NCI-H446 treated with DMSO at 0.1 percent for 48 hours (cell line): ENCODE data around the gene TTC27.
A peak's percentile ranks its signal among the peaks of the same experiment; 100 is the strongest.

ENCODE experiments used
- DNase-seq: peaks from one replicate; lab custom pipeline; 2025; lab: John Stamatoyannopoulos, UW

TTC27 gene

DNA sequence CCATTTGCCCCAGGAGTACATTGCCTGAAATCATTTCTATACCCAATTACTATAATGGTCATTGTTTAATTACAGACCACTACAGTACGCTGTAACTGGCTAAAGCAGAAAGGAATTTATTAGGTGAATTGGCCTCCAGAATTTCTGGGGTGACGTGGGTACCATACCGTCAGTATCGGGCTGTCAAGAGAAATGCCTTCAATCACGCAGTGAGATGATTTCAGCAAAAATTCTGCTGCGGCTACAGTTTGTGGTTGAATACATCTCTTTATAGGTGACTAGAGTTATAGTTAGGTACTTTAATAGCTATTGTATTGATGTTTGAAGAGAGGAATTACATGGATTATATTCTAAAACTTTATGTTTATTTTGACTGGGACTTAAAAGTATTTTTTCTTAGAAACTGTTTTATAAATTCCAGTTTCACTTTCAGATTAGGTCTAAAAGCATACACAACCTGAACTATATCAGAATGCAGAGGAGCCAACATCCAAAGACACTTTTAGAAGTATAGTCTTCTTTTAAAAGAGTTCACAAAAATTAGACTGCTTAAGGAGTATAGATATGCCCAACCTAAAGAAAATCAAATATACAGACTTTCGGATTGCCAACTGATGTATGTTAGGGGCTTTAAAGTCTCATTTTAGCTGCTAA lies 128.4 kb downstream of the TTC27 start:
- DNase-seq, result no peak

DNA sequence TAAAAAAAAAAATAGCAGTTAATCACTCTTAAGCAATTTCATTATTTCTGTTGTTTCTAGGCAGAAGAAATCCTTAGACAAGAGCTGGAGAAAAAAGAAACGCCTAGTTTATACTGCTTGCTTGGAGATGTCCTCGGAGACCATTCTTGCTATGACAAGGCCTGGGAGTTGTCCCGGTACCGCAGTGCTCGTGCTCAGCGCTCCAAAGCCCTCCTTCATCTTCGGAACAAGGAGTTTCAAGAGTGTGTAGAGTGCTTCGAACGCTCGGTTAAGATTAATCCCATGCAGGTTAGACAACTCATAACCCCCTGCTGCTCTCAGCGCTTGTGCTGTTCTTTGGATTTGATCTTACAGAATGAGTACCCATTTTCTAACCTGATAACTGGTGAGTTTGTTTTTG lies 130.4 kb downstream of the TTC27 start:
- DNase-seq, result no peak

DNA sequence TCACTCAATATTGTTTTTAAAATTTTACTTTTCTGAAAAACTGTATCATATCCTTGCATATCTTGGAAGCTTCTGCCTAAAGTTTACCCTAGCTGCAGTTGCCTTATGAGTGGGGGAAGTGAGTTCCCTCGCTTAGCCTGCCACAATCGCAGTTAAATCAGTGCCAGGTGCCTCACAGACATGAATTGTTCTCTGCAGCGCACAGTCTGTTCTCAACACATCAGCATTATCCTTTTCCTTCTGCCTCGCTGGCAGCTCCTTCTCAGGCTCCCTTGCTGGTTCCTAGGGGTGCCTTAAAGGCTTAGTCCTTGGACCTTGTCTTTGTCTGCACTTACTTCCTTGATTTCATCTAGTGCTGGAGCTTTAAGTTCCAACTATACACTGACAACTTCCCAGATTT lies 132.8 kb downstream of the TTC27 start:
- no peak for DNase-seq

DNA sequence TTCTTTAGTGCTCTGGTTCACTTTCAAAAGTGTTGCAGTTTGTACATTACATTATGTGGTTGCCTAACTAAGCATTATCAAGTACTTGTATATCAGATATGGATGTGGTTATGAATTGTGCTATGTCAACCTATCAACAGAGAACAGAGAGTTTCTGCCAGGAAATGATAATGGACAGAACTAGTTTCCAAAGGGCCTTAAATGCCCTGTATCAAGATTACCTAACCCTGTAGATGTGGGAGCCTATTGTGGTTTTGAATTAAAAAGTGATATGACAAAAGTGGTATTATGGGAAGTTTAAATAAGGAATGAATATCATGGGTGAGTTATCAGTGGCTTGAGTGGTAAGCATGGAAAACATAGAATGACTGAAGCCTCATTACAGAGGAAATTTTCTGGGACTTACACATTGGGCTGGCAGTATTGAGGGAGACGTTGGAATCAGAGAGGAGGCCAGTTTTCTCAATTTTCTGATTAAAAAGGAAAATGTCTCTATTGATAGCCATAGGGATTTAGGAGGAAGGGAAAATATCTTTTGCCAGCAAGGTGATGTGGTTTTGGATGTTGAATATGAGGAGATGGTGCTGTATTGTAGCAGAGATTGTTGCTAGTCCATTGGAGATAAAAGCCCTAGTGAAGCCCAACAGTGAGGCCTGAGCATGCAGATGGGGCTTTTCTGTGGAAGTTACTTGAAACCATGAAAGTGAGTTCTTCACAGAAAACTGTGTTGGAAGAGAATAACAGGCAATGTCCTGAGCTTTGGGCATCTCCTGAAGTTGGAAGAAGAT lies 140.7 kb downstream of the TTC27 start:
- no peak for DNase-seq

DNA sequence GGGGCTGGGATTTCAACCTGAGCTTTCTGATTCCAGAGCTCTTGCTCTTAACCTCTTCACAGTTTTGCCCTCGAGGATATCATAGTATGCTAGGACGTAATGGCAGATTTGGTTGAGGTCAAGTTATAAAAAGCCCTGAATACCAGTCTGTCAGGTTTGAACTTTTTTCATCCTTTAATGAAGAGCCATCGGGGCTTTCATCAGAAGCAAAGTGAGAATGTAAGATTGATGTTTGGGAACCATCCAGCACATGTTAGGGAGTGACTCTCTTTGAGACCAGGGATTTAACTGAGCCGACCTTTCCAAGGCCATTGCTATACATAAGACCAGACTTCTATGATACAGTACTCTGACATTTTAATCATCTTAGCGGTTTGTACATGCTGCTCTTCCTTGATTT lies 142.5 kb downstream of the TTC27 start:
- no peak for DNase-seq

DNA sequence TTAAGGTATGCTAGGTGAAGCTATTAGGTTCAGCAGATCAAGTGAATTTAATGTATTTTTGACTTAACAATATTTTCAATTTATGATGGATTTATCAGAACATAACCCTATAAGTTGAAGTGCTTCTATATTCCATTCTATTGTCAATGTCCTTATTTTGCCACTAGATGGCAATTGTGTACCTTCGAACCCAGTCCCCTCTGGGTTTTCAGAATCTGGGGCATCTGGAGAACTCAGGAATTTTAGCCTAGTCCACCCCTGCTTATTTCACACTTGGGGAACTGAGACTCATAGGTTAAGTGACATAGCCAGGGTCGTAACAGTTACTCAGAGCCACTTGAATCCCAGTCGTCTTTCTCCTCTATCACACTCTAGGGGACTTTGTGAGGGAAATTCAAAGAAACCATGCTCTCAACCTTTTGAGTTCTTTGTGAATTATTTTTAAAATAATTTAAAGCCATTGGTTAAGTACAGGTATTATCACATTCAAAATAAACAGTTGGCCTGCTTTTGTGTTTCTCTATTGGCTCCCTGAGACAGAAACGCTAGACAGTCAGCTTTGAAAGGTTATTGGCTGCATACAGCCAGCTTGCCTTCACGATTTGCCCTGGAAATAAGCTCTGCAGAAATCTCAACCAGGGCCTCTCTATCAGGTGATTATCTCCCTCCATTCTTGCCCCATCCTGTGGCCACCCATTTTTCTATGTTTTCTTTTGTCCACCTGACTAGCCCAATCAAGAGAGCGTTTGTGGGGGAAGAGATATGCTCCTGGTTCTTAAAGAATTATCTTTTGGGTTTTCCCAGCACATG lies 145.0 kb downstream of the TTC27 start:
- peak; percentile 25 for DNase-seq

DNA sequence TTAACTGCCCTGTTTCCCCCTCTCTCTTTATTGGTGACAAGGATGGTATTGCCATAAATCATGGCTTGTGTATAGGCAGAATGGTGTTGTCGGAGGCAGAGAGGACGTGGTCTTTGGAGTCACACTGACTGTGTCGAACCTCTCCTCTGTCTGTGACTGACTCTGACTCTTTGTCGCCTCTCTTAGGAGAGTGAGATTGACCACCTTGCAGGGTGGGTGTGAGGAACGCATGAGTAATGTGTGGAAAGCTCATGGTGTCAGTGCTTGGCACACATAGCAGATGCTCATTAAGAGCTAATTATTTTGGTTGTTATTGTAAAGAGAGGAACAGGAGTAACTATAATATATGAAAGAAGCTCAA lies 145.6 kb downstream of the TTC27 start:
- no peak for DNase-seq

DNA sequence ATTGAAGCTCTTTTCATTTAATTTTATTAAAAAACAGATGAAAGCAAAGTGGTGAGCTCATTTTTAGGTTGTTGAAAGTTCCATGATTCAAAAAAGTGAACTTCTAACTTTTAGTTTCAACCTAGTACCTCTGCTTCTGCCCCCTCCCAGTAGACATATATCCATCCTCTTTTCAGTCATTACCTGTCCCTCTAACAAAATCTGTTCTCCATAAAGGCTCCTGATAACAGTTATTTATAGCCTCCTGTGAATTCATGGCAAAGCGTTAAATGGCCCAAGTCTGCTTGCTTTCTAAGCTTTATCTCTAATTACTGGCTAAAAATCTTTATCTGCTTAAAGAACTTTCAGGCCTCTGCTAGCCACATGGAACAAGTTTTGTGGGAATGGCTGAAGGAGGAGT lies 148.1 kb downstream of the TTC27 start:
- DNase-seq, result no peak

DNA sequence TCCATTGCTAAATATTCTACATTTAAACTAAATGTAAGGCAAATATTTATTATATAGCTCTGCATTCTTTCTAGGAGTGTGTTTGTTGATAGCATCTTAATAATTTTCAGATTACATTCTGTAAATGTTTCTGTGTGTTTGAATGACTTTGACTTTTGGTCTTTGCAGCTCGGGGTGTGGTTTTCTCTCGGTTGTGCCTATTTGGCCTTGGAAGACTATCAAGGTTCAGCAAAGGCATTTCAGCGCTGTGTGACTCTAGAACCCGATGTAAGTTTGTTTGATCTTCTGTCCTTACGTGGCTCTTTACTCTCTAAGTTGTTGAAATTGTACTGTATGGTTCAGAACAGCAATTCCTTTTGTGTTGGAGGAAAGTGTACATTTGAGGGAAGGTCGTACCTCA lies 149.9 kb downstream of the TTC27 start:
- no peak for DNase-seq

DNA sequence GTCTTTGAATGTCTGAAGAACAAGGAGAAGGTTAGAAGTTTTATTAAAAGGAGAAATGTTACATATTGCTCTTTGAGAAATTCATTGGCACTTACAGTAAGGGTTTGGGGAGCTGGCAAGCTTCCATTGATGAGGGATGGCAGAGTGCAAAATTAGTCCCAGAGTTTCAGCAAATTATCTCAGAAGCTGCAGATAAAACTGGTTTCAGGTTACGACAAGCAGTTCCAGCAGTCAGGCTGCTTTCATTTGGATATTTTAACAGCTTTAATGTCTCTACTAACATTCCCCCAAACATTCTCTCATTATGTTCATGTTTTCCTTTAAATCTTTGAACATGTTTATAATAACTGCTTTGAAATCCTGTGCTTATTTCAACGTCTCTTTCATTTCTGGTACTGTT lies 153.1 kb downstream of the TTC27 start:
- no peak for DNase-seq

DNA sequence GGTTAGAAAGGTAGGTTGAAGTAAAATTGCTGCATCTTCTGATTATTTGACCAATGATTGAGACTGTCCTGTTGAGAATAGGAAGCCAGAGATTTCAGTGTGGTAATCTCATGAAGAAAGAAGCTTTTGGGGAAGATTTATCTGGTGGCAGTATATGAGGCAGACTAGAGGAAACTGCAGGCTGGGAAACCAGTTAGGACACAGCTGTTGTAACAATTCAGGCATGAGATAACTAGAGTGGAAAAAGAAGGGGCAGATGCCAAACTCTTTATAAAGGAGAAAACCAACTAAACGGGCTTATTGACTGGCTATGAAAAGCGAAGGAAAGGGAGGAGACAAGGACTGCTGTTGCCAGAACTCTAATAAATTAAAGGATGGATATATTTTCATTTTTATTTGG lies 155.6 kb downstream of the TTC27 start:
- DNase-seq, result peak; percentile 53

DNA sequence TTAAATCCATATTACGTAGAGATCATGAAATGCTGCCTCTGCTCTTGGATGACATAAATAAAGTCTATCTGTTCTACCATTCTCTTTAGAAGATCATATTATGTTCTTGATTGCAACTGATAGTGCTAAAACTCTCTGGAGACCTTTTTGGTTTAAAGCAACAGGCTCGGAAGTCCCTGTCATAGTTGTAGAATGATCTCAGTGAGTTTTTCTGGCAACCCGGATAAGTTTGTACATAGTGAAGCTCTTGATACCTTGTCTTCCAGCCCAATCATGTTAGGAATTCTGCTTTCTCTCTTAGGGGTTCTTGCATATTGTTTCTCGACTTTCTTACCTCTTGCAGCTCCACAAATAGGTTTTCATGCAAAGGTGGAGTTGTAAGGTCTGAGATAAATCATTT lies 156.1 kb downstream of the TTC27 start:
- DNase-seq, result no peak

DNA sequence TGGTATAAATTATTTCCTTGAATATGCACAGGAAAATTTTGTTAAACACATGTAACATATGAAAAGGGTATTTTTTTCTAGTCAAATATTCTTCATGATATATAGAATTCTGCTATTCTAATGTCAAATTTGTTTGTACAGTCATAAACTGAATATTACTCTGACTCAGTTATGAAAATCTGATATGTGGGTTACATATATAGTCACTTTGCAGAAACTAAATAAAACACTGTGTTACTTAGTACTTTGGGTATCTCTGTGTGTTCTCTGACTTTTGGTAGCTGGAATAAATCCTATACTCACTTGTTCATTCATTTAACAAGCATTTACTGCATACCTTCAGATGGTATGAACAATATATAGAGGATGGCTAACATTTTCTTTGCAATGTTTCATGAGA lies 159.4 kb downstream of the TTC27 start:
- DNase-seq, result no peak

DNA sequence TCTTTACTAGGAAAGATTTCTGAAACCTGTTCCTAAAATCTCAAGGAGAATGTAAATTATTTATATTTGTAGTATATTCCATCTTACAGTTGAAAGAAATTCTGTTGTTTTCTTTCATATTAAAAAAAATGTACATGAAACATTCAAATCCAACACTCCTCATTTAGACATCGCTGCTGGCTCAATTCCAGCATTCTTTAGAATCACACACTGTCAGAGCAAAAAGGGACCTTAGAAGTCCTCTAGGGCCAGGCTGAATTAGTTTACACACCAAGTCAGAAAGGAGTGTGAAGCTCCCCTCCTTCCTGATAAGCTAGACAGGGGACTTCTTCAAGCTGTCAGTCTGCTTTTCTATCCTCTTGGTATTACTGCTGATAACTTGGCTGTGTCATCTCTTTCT lies 160.3 kb downstream of the TTC27 start:
- DNase-seq, result no peak

DNA sequence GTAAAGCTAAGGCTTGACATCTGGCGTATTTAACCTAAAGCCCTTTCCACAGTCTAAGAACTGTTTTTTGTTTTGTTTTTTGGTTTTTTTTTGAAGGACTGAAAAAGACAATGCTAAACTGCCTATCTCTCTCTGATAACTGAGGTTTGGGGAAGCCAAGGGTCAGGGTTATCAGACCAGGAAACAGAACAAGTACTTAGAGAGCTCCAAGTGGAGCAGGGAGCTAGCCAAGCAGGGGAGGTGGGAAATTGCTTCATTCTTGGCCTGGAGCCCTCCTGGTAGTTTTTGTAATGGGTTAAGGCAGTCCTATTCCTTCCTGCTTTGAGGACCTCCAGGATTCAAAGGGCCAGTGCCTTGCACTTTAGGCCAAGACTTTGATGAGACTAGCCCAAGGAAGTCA lies 164.6 kb downstream of the TTC27 start:
- DNase-seq, result no peak

DNA sequence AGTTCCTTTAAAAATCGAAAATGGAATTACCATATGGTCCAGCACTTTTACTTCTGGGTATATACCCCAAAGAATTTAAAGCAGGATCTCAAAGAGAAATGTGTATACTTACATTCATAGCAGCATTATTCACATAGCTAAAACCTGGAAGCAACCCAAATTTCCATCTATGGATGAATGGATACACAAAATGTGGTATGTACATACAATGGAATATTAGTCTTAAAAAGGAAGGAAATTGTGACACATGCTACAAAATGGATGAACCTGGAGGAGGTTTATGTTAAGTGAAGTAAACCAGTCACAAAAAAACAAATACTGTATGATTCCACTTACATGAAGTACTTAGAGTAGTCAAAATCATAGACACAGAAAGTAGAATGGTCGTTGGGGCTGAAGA lies 171.0 kb downstream of the TTC27 start:
- no peak for DNase-seq

DNA sequence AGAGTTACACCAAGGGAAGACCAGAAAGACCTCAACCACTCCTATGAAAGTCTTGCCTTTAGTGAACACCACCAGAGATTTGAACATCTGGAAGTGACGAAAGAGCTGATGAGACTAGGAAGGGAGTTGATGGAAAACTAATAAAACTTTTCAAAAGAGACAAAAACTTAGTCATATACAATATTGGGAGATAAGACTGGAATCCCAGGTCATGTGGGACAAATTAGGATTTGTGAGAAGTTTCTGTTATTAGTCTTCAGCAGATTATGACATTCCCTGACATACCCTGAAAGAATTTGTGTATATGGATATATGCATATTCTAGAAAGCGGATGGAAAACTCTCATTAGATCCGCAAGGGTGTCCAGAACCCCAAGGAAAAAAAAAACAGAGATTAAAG lies 173.9 kb downstream of the TTC27 start:
- no peak for DNase-seq

DNA sequence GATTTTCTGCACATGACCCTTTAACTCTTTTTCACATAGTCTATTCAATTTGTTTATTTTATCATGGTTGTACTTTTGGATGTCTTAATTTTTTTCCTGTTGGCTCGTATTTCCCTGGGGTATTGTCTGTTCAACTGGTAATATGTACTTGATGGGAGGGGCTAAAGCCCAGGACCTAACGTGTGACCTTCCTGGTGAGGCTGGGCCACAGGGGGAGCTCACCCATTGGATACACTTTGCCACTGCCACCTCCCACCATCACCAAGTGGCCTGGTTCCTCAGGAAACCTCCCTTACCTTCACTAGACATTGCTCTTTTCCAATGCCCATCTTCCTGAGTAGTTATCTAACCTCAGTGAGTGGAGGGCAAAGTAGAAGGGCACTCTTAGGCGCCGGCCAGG lies 175.0 kb downstream of the TTC27 start:
- DNase-seq, result no peak

DNA sequence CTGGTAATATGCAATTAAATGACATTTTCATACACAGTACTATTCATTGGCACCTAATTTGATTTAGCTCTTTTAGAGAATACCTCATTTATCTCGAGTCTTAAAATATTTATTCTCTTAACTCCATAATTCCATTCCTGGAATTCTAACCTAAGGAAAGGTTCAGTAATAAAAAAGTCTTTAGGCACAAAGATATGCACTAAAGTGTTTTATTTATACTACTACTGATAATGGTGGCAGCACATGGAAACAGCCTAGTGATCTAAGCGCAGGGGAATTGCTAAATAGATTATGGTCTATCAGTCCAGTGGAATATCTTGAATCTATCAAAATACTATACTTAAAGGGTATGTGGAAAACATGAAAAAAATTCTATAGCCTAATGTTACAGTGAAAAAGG lies 176.4 kb downstream of the TTC27 start:
- no peak for DNase-seq

DNA sequence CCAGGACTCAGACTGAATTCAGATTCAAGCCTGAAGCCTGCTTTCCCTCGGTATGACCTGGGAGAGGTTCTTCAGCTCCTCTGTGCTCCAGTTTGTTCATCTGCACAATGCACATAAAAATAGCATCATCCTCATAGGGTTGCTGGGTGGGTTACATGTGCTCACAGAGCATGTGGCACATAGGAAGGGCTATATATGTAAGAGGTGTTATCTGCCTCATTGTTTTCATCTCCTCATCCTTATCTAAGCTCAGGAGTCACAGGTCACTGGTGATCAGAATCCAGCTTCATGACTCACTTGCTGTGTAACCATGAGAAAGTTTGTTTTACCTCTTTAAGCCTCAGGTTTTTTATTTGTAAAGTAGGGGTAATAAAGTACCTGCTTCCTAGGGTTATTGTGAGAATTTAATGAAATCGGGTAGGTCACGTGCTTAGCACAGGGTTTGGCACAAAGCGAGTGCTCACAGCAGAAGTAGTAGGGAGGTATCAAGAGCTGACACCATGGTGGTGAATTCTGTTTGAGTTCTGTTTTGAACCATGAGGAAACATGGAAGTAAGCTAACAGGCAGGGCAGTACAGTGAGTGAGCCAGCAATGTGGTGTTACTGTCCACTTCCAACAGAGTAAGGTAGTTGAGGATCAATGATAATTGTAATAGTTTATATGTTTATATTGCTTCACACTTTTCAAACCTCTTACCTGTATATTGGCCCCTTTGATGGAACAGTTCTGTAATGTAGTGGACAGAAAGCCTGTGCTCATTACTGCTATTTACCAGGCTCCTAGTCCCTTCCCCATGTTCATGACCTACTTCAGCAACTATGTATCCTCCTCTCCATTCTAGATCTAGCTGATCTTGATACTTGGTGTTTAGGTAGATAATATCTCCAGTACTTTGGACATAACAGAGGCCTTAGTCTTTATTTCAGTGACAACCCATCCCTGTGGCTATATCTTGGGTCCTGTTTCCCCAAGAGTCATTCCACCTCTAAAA lies 177.6 kb downstream of the TTC27 start:
- DNase-seq, result no peak

DNA sequence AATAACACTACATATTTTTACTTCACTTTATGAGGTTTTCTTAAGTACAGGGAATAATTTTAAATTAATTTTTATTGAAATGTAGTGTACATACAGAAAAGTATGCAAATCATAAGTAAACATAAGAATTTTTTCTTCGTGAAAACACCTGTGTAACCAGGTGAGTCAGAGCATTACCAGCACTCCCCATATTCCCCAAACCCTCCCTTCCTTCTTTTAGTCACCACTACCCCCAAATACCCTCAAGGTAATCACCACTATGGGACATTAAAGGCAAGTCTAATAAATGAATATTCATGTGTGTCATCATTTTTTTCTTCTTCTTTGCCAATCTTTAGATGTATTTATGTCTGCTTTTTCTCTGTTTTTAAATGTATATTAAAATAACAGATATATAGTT lies 179.0 kb downstream of the TTC27 start:
- DNase-seq, result no peak

DNA sequence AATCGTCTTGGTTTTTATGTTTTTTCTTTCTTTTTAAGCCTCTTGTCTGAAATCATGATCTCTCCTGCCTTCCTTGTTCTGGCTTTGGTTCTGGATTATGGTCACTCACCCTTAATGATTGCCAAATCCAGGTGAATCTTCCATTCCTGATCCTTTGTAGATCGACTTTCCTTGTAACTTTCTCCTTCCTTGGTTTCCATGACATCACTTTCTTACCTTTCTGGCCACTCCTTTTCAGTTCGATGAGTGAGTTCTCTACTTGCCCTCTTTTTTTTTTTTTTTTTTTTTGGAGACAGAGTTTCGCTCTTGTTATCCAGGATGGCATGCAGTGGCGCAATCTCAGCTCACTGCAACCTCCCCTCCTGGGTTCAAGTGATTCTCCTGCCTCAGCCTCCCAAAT lies 179.8 kb downstream of the TTC27 start:
- DNase-seq, result no peak
